IPS-20b (cell line): ENCODE measurements around the gene SLC8A3.

Source experiments
- H3K27ac ChIP-seq: one replicate; pipeline ENCODE4 v1.5.1; 2013; ENCODE audit warnings: low read length
- H3K27me3 ChIP-seq: 2 replicates; pipeline ENCODE4 v1.6.1; 2013; ENCODE audit warnings: mild to moderate bottlenecking, low read length, inconsistent platforms; ENCODE audit not compliant: insufficient read depth
- H3K36me3 ChIP-seq: 2 replicates; pipeline ENCODE4 v1.6.1; 2013; ENCODE audit warnings: low read depth, mild to moderate bottlenecking, inconsistent platforms, low read length, moderate library complexity; ENCODE audit not compliant: insufficient read depth
- H3K4me1 ChIP-seq: 2 replicates; pipeline ENCODE4 v1.6.1; 2013; ENCODE audit warnings: mild to moderate bottlenecking, control low read depth, inconsistent platforms, low read length, moderate library complexity; ENCODE audit not compliant: insufficient read depth
- H3K4me3 ChIP-seq: 2 replicates; pipeline ENCODE4 v1.5.1; 2013; ENCODE audit warnings: mild to moderate bottlenecking, low read length, inconsistent platforms
- H3K9ac ChIP-seq: 2 replicates; pipeline ENCODE4 v1.6.1; 2013; ENCODE audit warnings: low read depth, mild to moderate bottlenecking, inconsistent platforms, low read length, moderate library complexity
- H3K9me3 ChIP-seq: 2 replicates; pipeline ENCODE4 v1.6.1; 2013; ENCODE audit warnings: mild to moderate bottlenecking, low read depth, low read length, inconsistent platforms; ENCODE audit not compliant: insufficient read depth

The SLC8A3 gene

GRCh38 chr14:70114621-70115156 lies 74.1 kb downstream of the SLC8A3 start:
- no peak overlapping the region for H3K27ac ChIP-seq
- H3K4me1 ChIP-seq: peaks cover 3% of the 10 kb centered on the region; the same call in 1 of the 2 replicates
- no peaks in the 10 kb centered on the region for H3K27me3 ChIP-seq
- no peaks in the 10 kb centered on the region for H3K36me3 ChIP-seq
- H3K9ac ChIP-seq: no peak overlapping the region
- no peak overlapping the region for H3K4me3 ChIP-seq
- H3K9me3 ChIP-seq: no peaks in the 10 kb centered on the region

- H3K9ac ChIP-seq: no peak overlapping the region
- no peaks in the 10 kb centered on the region for H3K27me3 ChIP-seq
- no peaks in the 10 kb centered on the region for H3K9me3 ChIP-seq
- H3K27ac ChIP-seq: no peak overlapping the region
- H3K36me3 ChIP-seq: no peaks in the 10 kb centered on the region
- H3K4me1 ChIP-seq: peaks cover 3% of the 10 kb centered on the region; the same call in 1 of the 2 replicates
- H3K4me3 ChIP-seq: no peak overlapping the region
These were observed 75.5 kb downstream of the SLC8A3 start for GRCh38 chr14:70113211-70113610.

GRCh38 chr14:70108419-70108818 lies 80.3 kb downstream of the SLC8A3 start:
- Histone ChIP-seq H3K27ac (no peak overlapping the region), H3K36me3 (no peaks in the 10 kb centered on the region), H3K9ac (no peak overlapping the region), H3K9me3 (no peaks in the 10 kb centered on the region), H3K4me3 (no peak overlapping the region), H3K4me1 (no peaks in the 10 kb centered on the region), H3K27me3 (no peaks in the 10 kb centered on the region)

GRCh38 chr14:70107309-70107708 lies 81.4 kb downstream of the SLC8A3 start:
- Histone ChIP-seq H3K4me1 (no peaks in the 10 kb centered on the region), H3K27ac (no peak overlapping the region), H3K36me3 (no peaks in the 10 kb centered on the region), H3K4me3 (no peak overlapping the region), H3K9me3 (no peaks in the 10 kb centered on the region), H3K27me3 (no peaks in the 10 kb centered on the region), H3K9ac (no peak overlapping the region)

- H3K4me3 ChIP-seq: no peak overlapping the region
- H3K9ac ChIP-seq: no peak overlapping the region
- no peaks in the 10 kb centered on the region for H3K27me3 ChIP-seq
- H3K27ac ChIP-seq: no peak overlapping the region
- no peaks in the 10 kb centered on the region; the same call in 1 of the 2 replicates for H3K4me1 ChIP-seq
- no peaks in the 10 kb centered on the region for H3K36me3 ChIP-seq
- no peaks in the 10 kb centered on the region for H3K9me3 ChIP-seq
These were observed 88.7 kb downstream of the SLC8A3 start for GRCh38 chr14:70100071-70100470.

- Histone ChIP-seq H3K9ac (no peak overlapping the region), H3K27ac (no peak overlapping the region), H3K27me3 (no peaks in the 10 kb centered on the region), H3K4me1 (peaks cover 5% of the 10 kb centered on the region), H3K36me3 (no peaks in the 10 kb centered on the region), H3K4me3 (no peak overlapping the region), H3K9me3 (no peaks in the 10 kb centered on the region)
These were observed 90.4 kb downstream of the SLC8A3 start for GRCh38 chr14:70098250-70098809.

- no peak overlapping the region for H3K4me3 ChIP-seq
- no peak overlapping the region for H3K27ac ChIP-seq
- H3K4me1 ChIP-seq: peaks cover 5% of the 10 kb centered on the region
- H3K36me3 ChIP-seq: no peaks in the 10 kb centered on the region
- H3K9me3 ChIP-seq: no peaks in the 10 kb centered on the region
- no peak overlapping the region for H3K9ac ChIP-seq
- H3K27me3 ChIP-seq: no peaks in the 10 kb centered on the region
These were observed 91.0 kb downstream of the SLC8A3 start for GRCh38 chr14:70097576-70098249.

- no peaks in the 10 kb centered on the region for H3K36me3 ChIP-seq
- no peak overlapping the region for H3K4me3 ChIP-seq
- H3K27me3 ChIP-seq: no peaks in the 10 kb centered on the region
- H3K9ac ChIP-seq: no peak overlapping the region
- H3K9me3 ChIP-seq: no peaks in the 10 kb centered on the region
- no peak overlapping the region for H3K27ac ChIP-seq
- peaks cover 5% of the 10 kb centered on the region for H3K4me1 ChIP-seq
These were observed 91.9 kb downstream of the SLC8A3 start for GRCh38 chr14:70096866-70097265.

- H3K27ac ChIP-seq: no peak overlapping the region
- H3K9me3 ChIP-seq: no peaks in the 10 kb centered on the region
- no peaks in the 10 kb centered on the region for H3K36me3 ChIP-seq
- peaks cover 5% of the 10 kb centered on the region for H3K4me1 ChIP-seq
- H3K4me3 ChIP-seq: no peak overlapping the region
- H3K27me3 ChIP-seq: no peaks in the 10 kb centered on the region
- no peak overlapping the region for H3K9ac ChIP-seq
These were observed 94.1 kb downstream of the SLC8A3 start for GRCh38 chr14:70094631-70095030.

- H3K36me3 ChIP-seq: no peaks in the 10 kb centered on the region
- peaks cover 5% of the 10 kb centered on the region for H3K4me1 ChIP-seq
- H3K27ac ChIP-seq: no peak overlapping the region
- H3K4me3 ChIP-seq: no peak overlapping the region
- H3K9me3 ChIP-seq: no peaks in the 10 kb centered on the region
- no peak overlapping the region for H3K9ac ChIP-seq
- H3K27me3 ChIP-seq: no peaks in the 10 kb centered on the region
These were observed 94.6 kb downstream of the SLC8A3 start for GRCh38 chr14:70094106-70094505.

GRCh38 chr14:70093156-70093555 lies 95.6 kb downstream of the SLC8A3 start:
- Histone ChIP-seq H3K9me3 (no peaks in the 10 kb centered on the region), H3K9ac (no peak overlapping the region), H3K27ac (no peak overlapping the region), H3K27me3 (no peaks in the 10 kb centered on the region), H3K36me3 (no peaks in the 10 kb centered on the region), H3K4me3 (no peak overlapping the region), H3K4me1 (peaks cover 5% of the 10 kb centered on the region)

GRCh38 chr14:70087380-70087697 lies 101.4 kb downstream of the SLC8A3 start:
- H3K27ac ChIP-seq: no peak overlapping the region

More at GRCh38 chr14:70087380-70087697, 101.4 kb downstream of the SLC8A3 start:
- Histone ChIP-seq H3K9ac (no peak overlapping the region), H3K9me3 (no peaks in the 10 kb centered on the region), H3K27me3 (no peaks in the 10 kb centered on the region), H3K36me3 (no peaks in the 10 kb centered on the region), H3K4me1 (no peaks in the 10 kb centered on the region), H3K4me3 (no peak overlapping the region)
